Breast epithelium (tissue), 4 donors: ENCODE measurements around the gene PLSCR1. TPM values are rescaled to one million over a fixed set of nuclear protein-coding genes. Genes with fewer than 3 reads are reported as not detected.
A peak's percentile ranks its signal among the peaks of the same experiment; 100 is the strongest.

ENCODE experiments used
- DNase-seq, 2 donors: peaks; one replicate each; pipeline ENCODE4 v3.0.0-alpha.2; 2019; ENCODE audit warnings: low spot score in 2 of 2
- H3K27ac ChIP-seq, 2 donors: fragments of 200-600 bp; sonication (generic) in 1 of 2; one replicate each; pipeline ENCODE4 v1.5.1; 2016 to 2019; ENCODE audit warnings: mild to moderate bottlenecking in 1 of 2
- H3K27me3 ChIP-seq, 2 donors: fragments of 200-600 bp; sonication (generic) in 1 of 2; one replicate each; pipeline versions ENCODE4 v1.5.1 to v1.6.0; 2017 to 2019; ENCODE audit warnings: control low read depth in 1 of 2, mild to moderate bottlenecking in 1 of 2
- H3K36me3 ChIP-seq: fragments of 200-600 bp; one replicate; pipeline ENCODE4 v1.5.1; 2019
- H3K4me1 ChIP-seq, 2 donors: fragments of 200-600 bp; sonication (generic); one replicate each; pipeline ENCODE4 v1.5.1; 2016 to 2019; ENCODE audit warnings: control low read depth in 1 of 2
- H3K4me3 ChIP-seq, 3 donors: fragments of 200-600 bp; sonication (generic); 1 replicate in 2 of 3; 2 replicates in 1 of 3; pipeline ENCODE4 v1.5.1; 2016 to 2019; ENCODE audit warnings: mild to moderate bottlenecking in 3 of 3, moderate library complexity in 2 of 3
- H3K9me3 ChIP-seq, 2 donors: fragments of 200-600 bp; sonication (generic) in 1 of 2; one replicate each; pipeline ENCODE4 v1.5.1; 2016 to 2019; ENCODE audit warnings: control low read depth in 1 of 2
- POLR2A ChIP-seq: fragments of 450-650 bp; IDR thresholded peaks from one replicate; pipeline ENCODE4 v1.6.1; 2016; ENCODE audit warnings: antibody characterized with exemption, mild to moderate bottlenecking, moderate library complexity
- POLR2AphosphoS5 ChIP-seq, 3 donors: sonication (generic); formaldehyde crosslinking; IDR thresholded peaks; one replicate each; pipeline ENCODE4 v1.6.1; 2017; ENCODE audit warnings: antibody characterized with exemption in 3 of 3
- intact Hi-C: fragments of 100-400 bp; cut with DNase I; formaldehyde crosslinking; loops from one replicate; pipeline ENCODE4 v1.15.1; 2023; ENCODE audit warnings: low total_unique reads
- total RNA-seq, 3 donors: library from RNA; depleted of rRNA; stranded (reverse); fragments of >200 nt; gene quantifications; one replicate each; pipeline ENCODE4 v1.1.0, GENCODE V29; 2016
- TF ChIP-seq, protein P1 (sequence below), 3 donors: fragments of 450-650 bp; IDR thresholded peaks; one replicate each; pipeline ENCODE4 v1.5.1; 2016 to 2017; ENCODE audit warnings: antibody characterized with exemption in 3 of 3, mild to moderate bottlenecking in 3 of 3, moderate library complexity in 3 of 3

PLSCR1 gene
- total RNA-seq, 3 donors from 2014 or later, result 81.8 to 149 (median 148) TPM

DNA sequence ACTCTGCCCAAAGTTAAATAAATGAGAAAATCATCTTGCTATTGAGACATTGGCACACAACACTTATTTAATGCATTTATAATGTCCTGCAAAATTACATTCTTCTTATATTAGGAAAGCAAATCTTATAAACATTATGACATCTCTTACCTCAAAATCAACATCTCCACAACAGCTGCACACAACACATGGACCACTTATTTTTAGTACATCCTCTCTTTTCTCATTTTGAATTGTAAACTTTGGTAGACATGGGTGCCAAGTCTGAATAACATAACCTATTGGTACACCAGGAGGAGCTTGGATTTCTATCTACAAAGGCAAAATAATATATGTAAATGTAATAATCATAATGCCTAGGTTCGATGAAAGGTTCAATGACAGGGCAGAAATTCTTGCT lies 23.0 kb downstream of the PLSCR1 start:
- H3K27ac ChIP-seq, result no peak overlapping the region
- H3K9me3 ChIP-seq, result no peaks in the 10 kb centered on the region
- no peak for TF ChIP-seq POLR2A
- TF ChIP-seq POLR2AphosphoS5 (IDR thresholded peaks at IDR 0.05), result no peak
- TF ChIP-seq, protein P1, sequence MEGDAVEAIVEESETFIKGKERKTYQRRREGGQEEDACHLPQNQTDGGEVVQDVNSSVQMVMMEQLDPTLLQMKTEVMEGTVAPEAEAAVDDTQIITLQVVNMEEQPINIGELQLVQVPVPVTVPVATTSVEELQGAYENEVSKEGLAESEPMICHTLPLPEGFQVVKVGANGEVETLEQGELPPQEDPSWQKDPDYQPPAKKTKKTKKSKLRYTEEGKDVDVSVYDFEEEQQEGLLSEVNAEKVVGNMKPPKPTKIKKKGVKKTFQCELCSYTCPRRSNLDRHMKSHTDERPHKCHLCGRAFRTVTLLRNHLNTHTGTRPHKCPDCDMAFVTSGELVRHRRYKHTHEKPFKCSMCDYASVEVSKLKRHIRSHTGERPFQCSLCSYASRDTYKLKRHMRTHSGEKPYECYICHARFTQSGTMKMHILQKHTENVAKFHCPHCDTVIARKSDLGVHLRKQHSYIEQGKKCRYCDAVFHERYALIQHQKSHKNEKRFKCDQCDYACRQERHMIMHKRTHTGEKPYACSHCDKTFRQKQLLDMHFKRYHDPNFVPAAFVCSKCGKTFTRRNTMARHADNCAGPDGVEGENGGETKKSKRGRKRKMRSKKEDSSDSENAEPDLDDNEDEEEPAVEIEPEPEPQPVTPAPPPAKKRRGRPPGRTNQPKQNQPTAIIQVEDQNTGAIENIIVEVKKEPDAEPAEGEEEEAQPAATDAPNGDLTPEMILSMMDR (IDR thresholded peaks at IDR 0.05), result no peak
- intact Hi-C loops, result no loop called here
- H3K4me3 ChIP-seq, result no peak overlapping the region
- no peaks in the 10 kb centered on the region for H3K27me3 ChIP-seq
- no peaks in the 10 kb centered on the region for H3K36me3 ChIP-seq
- no peaks in the 10 kb centered on the region for H3K4me1 ChIP-seq
- no peak for DNase-seq

DNA sequence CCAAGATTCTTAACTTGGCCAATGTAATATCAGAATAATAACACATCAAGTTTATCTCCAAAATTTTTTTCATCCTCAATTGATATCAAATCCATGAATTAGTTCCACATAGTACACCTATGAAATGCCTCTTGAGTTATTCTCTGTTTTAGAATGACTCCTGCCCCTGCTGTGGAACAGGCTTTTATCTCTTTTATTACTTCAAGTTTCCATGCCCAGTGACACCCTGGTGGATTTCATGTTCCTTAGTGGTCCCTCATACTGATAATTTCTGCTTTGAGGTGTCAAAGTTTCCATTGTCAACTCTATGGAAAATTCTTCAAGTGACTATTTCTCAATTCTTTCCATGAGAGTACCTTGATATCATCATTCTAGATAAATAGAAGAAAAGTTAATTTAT lies 24.6 kb downstream of the PLSCR1 start:
- Histone ChIP-seq H3K27me3 (no peaks in the 10 kb centered on the region), H3K4me3 (no peak overlapping the region), H3K36me3 (no peaks in the 10 kb centered on the region), H3K27ac (no peak overlapping the region), H3K9me3 (no peaks in the 10 kb centered on the region), H3K4me1 (no peaks in the 10 kb centered on the region)
- intact Hi-C loops, result no loop called here
- no peak for DNase-seq
- TF ChIP-seq POLR2A, result no peak
- TF ChIP-seq POLR2AphosphoS5 (IDR thresholded peaks at IDR 0.05), result no peak
- TF ChIP-seq, protein P1 (IDR thresholded peaks at IDR 0.05), result no peak

DNA sequence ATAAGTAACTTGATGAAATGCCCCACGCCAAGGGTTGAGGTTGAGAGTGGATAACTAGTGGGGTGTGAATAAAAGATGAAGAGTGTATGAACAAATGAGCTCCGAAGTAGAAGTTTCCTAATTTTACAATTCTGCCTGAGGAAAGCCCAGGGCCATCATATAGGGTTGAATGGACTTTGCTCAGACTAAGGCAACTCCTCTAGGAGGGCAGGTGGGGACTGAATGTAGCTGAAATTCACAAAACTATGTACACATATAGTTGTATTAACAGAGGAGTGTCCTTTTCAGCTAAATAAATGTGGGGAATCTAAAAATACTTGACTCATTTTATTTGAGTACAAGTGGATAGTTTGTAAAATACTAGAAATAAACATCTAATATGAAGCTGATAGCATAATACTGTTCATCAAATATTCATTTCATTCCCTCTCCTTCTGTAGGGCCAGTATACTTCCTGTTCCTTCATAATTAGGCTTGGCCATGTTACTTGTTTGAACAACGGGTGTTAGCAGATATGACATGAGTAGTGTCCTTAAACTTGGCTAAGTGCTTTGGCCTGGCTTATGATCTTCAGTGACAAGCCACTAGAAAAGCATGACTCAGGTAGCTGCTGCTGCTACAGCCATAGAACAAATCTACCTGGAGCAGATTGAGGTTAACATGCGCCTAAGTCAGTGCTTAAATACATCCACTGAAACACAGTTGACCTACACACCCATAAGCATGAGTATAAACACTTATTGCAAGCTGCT lies 26.5 kb downstream of the PLSCR1 start:
- no peak overlapping the region for H3K27ac ChIP-seq
- no peak for DNase-seq
- TF ChIP-seq POLR2A, result no peak
- TF ChIP-seq POLR2AphosphoS5 (IDR thresholded peaks at IDR 0.05), result no peak
- TF ChIP-seq, protein P1 (IDR thresholded peaks at IDR 0.05), result no peak
- no peaks in the 10 kb centered on the region for H3K36me3 ChIP-seq
- H3K9me3 ChIP-seq, result no peaks in the 10 kb centered on the region
- intact Hi-C loops, result no loop called here
- no peaks in the 10 kb centered on the region for H3K4me1 ChIP-seq
- no peaks in the 10 kb centered on the region for H3K27me3 ChIP-seq
- H3K4me3 ChIP-seq, result no peak overlapping the region

DNA sequence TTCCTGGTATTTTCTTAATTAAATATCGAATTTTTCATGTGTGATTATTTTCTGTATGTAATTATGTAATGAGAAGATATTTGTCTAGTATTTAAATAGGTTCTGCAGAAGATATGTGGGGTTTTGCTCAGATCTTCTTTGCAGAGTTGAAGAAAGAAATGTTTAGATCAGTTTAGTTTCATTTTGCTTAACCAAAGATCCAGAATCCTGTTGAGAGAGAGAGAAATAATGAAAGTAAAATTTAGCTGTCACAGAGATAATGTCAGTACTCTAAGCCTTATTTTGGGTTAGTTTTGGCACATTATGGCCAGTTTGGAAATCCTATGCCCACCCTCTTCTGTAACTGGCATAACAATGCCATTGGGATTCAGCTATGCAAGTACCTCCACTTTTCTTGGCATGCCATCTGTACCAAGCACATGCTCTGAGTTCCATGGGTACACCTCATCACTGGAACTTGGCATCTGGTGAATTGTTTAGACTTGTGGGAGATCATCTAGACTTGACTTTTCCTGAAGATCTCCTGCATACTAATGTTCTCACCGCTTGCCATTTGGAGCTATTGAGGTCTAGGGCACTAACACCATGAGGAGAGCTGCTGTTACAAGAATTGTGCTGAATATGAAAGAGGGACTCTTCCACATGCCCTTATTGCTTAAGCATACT lies 30.9 kb downstream of the PLSCR1 start:
- H3K4me3 ChIP-seq, result no peak overlapping the region
- intact Hi-C loops, result no loop called here
- no peaks in the 10 kb centered on the region for H3K27me3 ChIP-seq
- H3K36me3 ChIP-seq, result no peaks in the 10 kb centered on the region
- no peaks in the 10 kb centered on the region for H3K9me3 ChIP-seq
- peak overlapping the region in 1 of 2 donors; percentile 26 for H3K27ac ChIP-seq
- no peak for DNase-seq
- H3K4me1 ChIP-seq, result no peaks in the 10 kb centered on the region
- no peak for TF ChIP-seq POLR2A
- no peak for TF ChIP-seq POLR2AphosphoS5 (IDR thresholded peaks at IDR 0.05)
- TF ChIP-seq, protein P1 (IDR thresholded peaks at IDR 0.05), result no peak

DNA sequence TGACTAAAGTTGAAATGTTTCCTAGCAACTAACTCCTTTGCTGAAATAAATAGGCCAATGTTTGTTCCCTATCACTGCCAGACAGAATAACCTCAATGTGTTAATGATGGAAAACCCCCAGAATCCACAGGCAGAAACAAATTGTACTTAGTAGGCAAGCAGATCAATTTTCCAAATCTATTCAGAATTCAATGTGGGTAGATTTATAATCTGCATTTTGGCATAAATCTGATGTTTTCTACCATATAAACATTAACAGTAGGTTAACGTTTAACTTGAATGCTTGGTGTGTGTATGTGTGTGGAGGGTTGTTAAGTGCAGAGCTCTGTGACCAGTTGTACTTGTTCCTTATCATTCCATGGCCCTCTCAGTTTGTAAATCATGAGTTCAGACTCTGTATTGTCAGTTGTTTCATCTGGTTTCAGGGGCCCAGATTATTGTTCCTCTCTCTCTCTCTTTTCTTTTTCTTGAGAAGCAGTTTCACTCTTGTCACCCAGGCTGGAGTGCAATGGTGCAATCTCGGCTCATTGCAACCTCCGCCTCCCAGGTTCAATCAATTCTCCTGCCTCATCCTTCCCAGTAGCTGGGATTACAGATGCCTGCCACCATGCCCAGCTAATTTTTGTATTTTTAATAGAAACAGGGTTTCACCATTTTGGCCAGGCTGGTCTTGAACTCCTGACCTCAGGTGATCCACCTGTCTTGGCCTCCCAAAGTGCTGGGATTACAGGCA lies 32.8 kb downstream of the PLSCR1 start:
- Histone ChIP-seq H3K27me3 (no peaks in the 10 kb centered on the region), H3K36me3 (no peaks in the 10 kb centered on the region), H3K4me3 (no peak overlapping the region), H3K9me3 (no peaks in the 10 kb centered on the region), H3K27ac (no peak overlapping the region), H3K4me1 (peaks cover 0 to 3% of the 10 kb centered on the region in 2 donors)
- no peak for TF ChIP-seq POLR2A
- TF ChIP-seq, protein P1 (IDR thresholded peaks at IDR 0.05), result no peak
- intact Hi-C loops, result no loop called here
- DNase-seq, result no peak
